GM18526 (cell line): ENCODE measurements around the gene SPATS2L.

Experiments used
- POLR2A ChIP-seq: IDR thresholded peaks from 3 replicates; pipeline ENCODE4 v1.6.1; 2011; ENCODE audit not compliant: insufficient read length; ENCODE audit errors: extremely low read depth

SPATS2L gene

GRCh38 chr2:200396781-200397242, 90.3 kb downstream of the SPATS2L start:
- TF ChIP-seq POLR2A, result no peak

- TF ChIP-seq POLR2A, result no peak
These were observed 91.3 kb downstream of the SPATS2L start for GRCh38 chr2:200397785-200398184.

GRCh38 chr2:200399046-200399445, 92.6 kb downstream of the SPATS2L start:
- no peak for TF ChIP-seq POLR2A

GRCh38 chr2:200399636-200400035, 93.1 kb downstream of the SPATS2L start:
- no peak for TF ChIP-seq POLR2A

- TF ChIP-seq POLR2A, result no peak
These were observed 97.3 kb downstream of the SPATS2L start for GRCh38 chr2:200403814-200404213.

GRCh38 chr2:200404615-200405014, 98.1 kb downstream of the SPATS2L start:
- no peak for TF ChIP-seq POLR2A

GRCh38 chr2:200405599-200406298, 99.3 kb downstream of the SPATS2L start:
- TF ChIP-seq POLR2A, result no peak

- no peak for TF ChIP-seq POLR2A
These were observed 99.9 kb downstream of the SPATS2L start for GRCh38 chr2:200406379-200406778.

- no peak for TF ChIP-seq POLR2A
These were observed 102.2 kb downstream of the SPATS2L start for GRCh38 chr2:200408428-200409316.

GRCh38 chr2:200411831-200412230, 105.3 kb downstream of the SPATS2L start:
- no peak for TF ChIP-seq POLR2A

GRCh38 chr2:200414367-200414766, 107.9 kb downstream of the SPATS2L start:
- TF ChIP-seq POLR2A, result no peak

GRCh38 chr2:200415455-200415854, 109.0 kb downstream of the SPATS2L start:
- TF ChIP-seq POLR2A, result no peak

- no peak for TF ChIP-seq POLR2A
These were observed 110.4 kb downstream of the SPATS2L start for GRCh38 chr2:200416878-200417277.

- no peak for TF ChIP-seq POLR2A
These were observed 110.9 kb downstream of the SPATS2L start for GRCh38 chr2:200417366-200417765.

- TF ChIP-seq POLR2A, result no peak
These were observed 111.9 kb downstream of the SPATS2L start for GRCh38 chr2:200418399-200418798.

GRCh38 chr2:200419325-200419724, 112.8 kb downstream of the SPATS2L start:
- TF ChIP-seq POLR2A, result no peak

- TF ChIP-seq POLR2A, result no peak
These were observed 114.8 kb downstream of the SPATS2L start for GRCh38 chr2:200421270-200421669.

- no peak for TF ChIP-seq POLR2A
These were observed 115.6 kb downstream of the SPATS2L start for GRCh38 chr2:200422071-200422470.
